Gastroesophageal sphincter (tissue), 4 donors: ENCODE results near the gene TTC32. TPM values are rescaled to one million over a fixed set of nuclear protein-coding genes. Genes with fewer than 3 reads are reported as not detected.

Experiments used
- ATAC-seq: fragments of 150-250 bp; one replicate; pipeline ENCODE4 v1.9.1; 2016; ENCODE audit warnings: mild to moderate bottlenecking, moderate library complexity
- H3K27ac ChIP-seq, 4 donors: fragments of 200-600 bp; sonication (generic) in 3 of 4; 1 replicate in 3 of 4; 2 replicates in 1 of 4; pipeline ENCODE4 v1.5.1; 2016 to 2019
- H3K27me3 ChIP-seq: fragments of 200-600 bp; sonication (generic); one replicate; pipeline ENCODE4 v1.5.1; 2019
- H3K36me3 ChIP-seq, 2 donors: fragments of 200-600 bp; sonication (generic); one replicate each; pipeline ENCODE4 v1.5.1; 2019; ENCODE audit warnings: control low read depth in 1 of 2
- H3K4me1 ChIP-seq, 3 donors: fragments of 200-600 bp; sonication (generic); 1 replicate in 2 of 3; 2 replicates in 1 of 3; pipeline ENCODE4 v1.5.1; 2016 to 2019; ENCODE audit warnings: control low read depth in 2 of 3
- H3K4me3 ChIP-seq, 2 donors: fragments of 200-600 bp; sonication (generic); one replicate each; pipeline ENCODE4 v1.5.1; 2019; ENCODE audit warnings: mild to moderate bottlenecking in 1 of 2, moderate library complexity in 1 of 2
- H3K9me3 ChIP-seq, 3 donors: fragments of 200-600 bp; sonication (generic); one replicate each; pipeline ENCODE4 v1.5.1; 2017 to 2019; ENCODE audit warnings: control low read depth in 2 of 3
- CTCF ChIP-seq, 4 experiments: fragments of 200-600 bp in 2 of 4; fragments of 450-650 bp in 2 of 4; sonication (generic) in 1 of 4; IDR thresholded peaks; one replicate each; pipeline ENCODE4 v1.5.1; 2017 to 2019; ENCODE audit warnings: antibody characterized with exemption in 4 of 4, mild to moderate bottlenecking in 2 of 4, moderate library complexity in 2 of 4
- EP300 ChIP-seq: sonication (generic); formaldehyde crosslinking; IDR thresholded peaks from one replicate; pipeline ENCODE4 v1.6.1; 2017; ENCODE audit warnings: antibody characterized with exemption, mild to moderate bottlenecking
- POLR2A ChIP-seq, 2 donors: fragments of 450-650 bp; IDR thresholded peaks; one replicate each; pipeline ENCODE4 v1.6.1; 2017; ENCODE audit warnings: antibody characterized with exemption in 2 of 2, mild to moderate bottlenecking in 2 of 2, moderate library complexity in 1 of 2
- POLR2AphosphoS5 ChIP-seq: sonication (generic); formaldehyde crosslinking; IDR thresholded peaks from one replicate; pipeline ENCODE4 v1.6.1; 2017; ENCODE audit warnings: antibody characterized with exemption
- WGBS, 2 donors: methylation state at CpG; one replicate each; pipeline ENCODE4 v1.1.5; 2018; ENCODE audit warnings: low coverage in 1 of 2; 5-methylcytosine and 5-hydroxymethylcytosine counted together
- total RNA-seq, 4 donors: library from RNA; depleted of rRNA; stranded (reverse); fragments of >200 nt; gene quantifications; one replicate each; pipeline ENCODE4 v1.1.0, GENCODE V29; 2016

The TTC32 gene
- total RNA-seq, 4 donors from 2014 or later = 17.1 to 37.5 (median 17.9) TPM

DNA sequence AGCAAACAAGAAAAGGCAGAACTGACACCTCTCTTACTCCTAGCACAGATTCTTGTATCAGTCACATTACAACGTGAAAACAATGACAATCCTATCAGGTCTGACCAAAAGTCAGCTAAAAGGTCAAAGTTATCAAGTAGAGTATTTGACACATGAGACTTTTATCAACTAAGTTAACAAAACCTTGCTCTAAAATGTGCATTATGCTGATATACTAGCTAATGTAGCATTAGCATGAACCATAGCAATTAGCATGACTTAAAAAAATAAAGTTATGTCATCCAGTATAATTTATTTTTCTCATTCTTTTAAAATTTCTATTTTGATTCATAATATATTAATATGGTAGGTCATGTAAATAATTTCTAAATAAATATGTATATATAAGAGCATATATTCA lies 41.4 kb upstream of the TTC32 start:
- TF ChIP-seq EP300 (no peak), CTCF (IDR thresholded peaks at IDR 0.05) (no peak), POLR2AphosphoS5 (no peak), POLR2A (IDR thresholded peaks at IDR 0.05) (no peak)
- Histone ChIP-seq H3K36me3 (peaks cover 0 to 20% of the 10 kb centered on the region in 2 donors), H3K4me3 (no peak overlapping the region), H3K4me1 (no peaks in the 10 kb centered on the region), H3K9me3 (no peaks in the 10 kb centered on the region), H3K27me3 (no peaks in the 10 kb centered on the region), H3K27ac (no peak overlapping the region)
- no peak for ATAC-seq
- 44 to 63% methylated on average over 1 of the region's 1 CpG for WGBS, 2 donors

DNA sequence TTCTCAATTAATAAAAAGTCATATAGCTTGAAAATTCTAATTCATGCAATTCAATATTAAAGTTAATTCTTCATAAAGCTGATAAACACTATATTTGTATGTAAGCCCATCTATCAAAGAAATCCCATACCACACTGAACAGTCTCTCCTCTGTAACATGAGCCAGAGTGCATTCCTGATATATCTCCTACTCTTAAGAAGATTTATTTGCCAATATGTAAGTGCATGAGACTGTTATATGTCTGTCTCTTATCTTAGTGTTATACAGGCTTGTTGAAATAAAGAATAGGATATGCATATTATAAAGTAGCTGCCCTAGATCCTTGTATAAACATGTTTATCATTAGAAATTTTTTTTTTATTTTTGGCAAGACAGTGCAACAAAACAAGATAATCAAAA lies 40.4 kb upstream of the TTC32 start:
- Histone ChIP-seq H3K27ac (no peak overlapping the region), H3K9me3 (no peaks in the 10 kb centered on the region), H3K4me1 (no peaks in the 10 kb centered on the region), H3K27me3 (no peaks in the 10 kb centered on the region), H3K4me3 (no peak overlapping the region), H3K36me3 (peaks cover 0 to 30% of the 10 kb centered on the region in 2 donors)
- no peak for ATAC-seq
- no peak for TF ChIP-seq POLR2A (IDR thresholded peaks at IDR 0.05)
- TF ChIP-seq CTCF (IDR thresholded peaks at IDR 0.05) = no peak

DNA sequence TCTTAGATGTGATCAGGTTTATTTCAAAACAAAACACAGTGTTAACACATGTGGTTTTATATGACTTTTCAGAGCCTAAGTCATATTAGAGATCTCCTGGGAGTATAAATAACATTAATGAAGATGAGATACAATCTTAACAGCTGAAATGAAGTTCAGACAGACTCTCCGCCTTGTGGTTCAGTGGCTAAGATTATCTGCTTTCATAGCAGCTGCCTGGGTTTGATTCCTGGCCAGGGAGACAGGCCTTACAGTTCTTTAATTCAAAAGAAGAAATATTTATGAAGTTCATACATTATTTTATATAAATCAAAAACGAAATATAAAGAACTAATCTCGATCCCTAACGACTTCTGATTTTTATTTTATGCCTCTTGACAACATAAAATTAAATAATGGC lies 35.2 kb upstream of the TTC32 start:
- no peak for TF ChIP-seq EP300
- TF ChIP-seq CTCF (IDR thresholded peaks at IDR 0.05) = no peak
- no peak for TF ChIP-seq POLR2AphosphoS5
- TF ChIP-seq POLR2A (IDR thresholded peaks at IDR 0.05) = no peak
- WGBS, 2 donors = 79 to 96% methylated on average over 4 of the region's 4 CpGs
- H3K4me1 ChIP-seq = no peaks in the 10 kb centered on the region
- no peak overlapping the region for H3K27ac ChIP-seq
- H3K36me3 ChIP-seq = peaks cover 0 to 48% of the 10 kb centered on the region in 2 donors
- no peaks in the 10 kb centered on the region for H3K27me3 ChIP-seq
- ATAC-seq = no peak
- no peak overlapping the region for H3K4me3 ChIP-seq
- H3K9me3 ChIP-seq = no peaks in the 10 kb centered on the region

- no peak for TF ChIP-seq POLR2A (IDR thresholded peaks at IDR 0.05)
- TF ChIP-seq POLR2AphosphoS5 = no peak
- no peak for TF ChIP-seq EP300
- no peak for TF ChIP-seq CTCF (IDR thresholded peaks at IDR 0.05)
- Histone ChIP-seq H3K36me3 (peaks cover 0 to 48% of the 10 kb centered on the region in 2 donors), H3K4me1 (no peaks in the 10 kb centered on the region), H3K27me3 (no peaks in the 10 kb centered on the region), H3K4me3 (no peak overlapping the region), H3K9me3 (no peaks in the 10 kb centered on the region), H3K27ac (no peak overlapping the region)
- 90 to 92% methylated on average over 2 of the region's 2 CpGs for whole genome bisulfite sequencing, 2 donors
- ATAC-seq = no peak
Observed at GRCh38 chr2:19936203-19936602, 34.4 kb upstream of the TTC32 start.

- H3K36me3 ChIP-seq = peaks cover 0 to 69% of the 10 kb centered on the region in 2 donors
- WGBS, 2 donors = 59 to 75% methylated on average over 2 to 5 of the region's 5 CpGs
Observed at GRCh38 chr2:19933351-19933981, 31.7 kb upstream of the TTC32 start.

More at GRCh38 chr2:19933351-19933981, 31.7 kb upstream of the TTC32 start:
- H3K9me3 ChIP-seq = peaks cover 0 to 6% (median 0%) of the 10 kb centered on the region in 3 donors
- no peaks in the 10 kb centered on the region for H3K4me1 ChIP-seq
- no peaks in the 10 kb centered on the region for H3K27me3 ChIP-seq
- ATAC-seq = no peak
- TF ChIP-seq POLR2AphosphoS5 = no peak
- no peak overlapping the region for H3K4me3 ChIP-seq
- no peak overlapping the region for H3K27ac ChIP-seq
